Stimulated activated CD4-positive, alpha-beta T cell treated with anti-CD3 and anti-CD28 coated beads, Interleukin-2, amount 100 ng/mL, for 48 hours (primary cell): ENCODE data around the gene SEMA3E.
"Not testable (repeated sequence)": the region's sequence is repeated elsewhere in the genome, so short reads cannot be mapped to it uniquely, and the experiment has no call there.

ENCODE experiments used
- DNase-seq, 2 donors: peaks; one replicate each; pipeline ENCODE4 v3.0.0-alpha.2; 2020

SEMA3E gene

GRCh38 chr7:83484826-83485225 is 164.1 kb downstream of the SEMA3E start:
- no peak for DNase-seq

- DNase-seq: no peak
These were observed 164.7 kb downstream of the SEMA3E start for GRCh38 chr7:83484266-83484665.

GRCh38 chr7:83478616-83479015 is 170.3 kb downstream of the SEMA3E start:
- no peak for DNase-seq

- DNase-seq: no peak
These were observed 172.4 kb downstream of the SEMA3E start for GRCh38 chr7:83476511-83477050.

- no peak for DNase-seq
These were observed 173.5 kb downstream of the SEMA3E start for GRCh38 chr7:83475420-83475819.

GRCh38 chr7:83472376-83472775 is 176.6 kb downstream of the SEMA3E start:
- no peak for DNase-seq

- no peak for DNase-seq
These were observed 179.4 kb downstream of the SEMA3E start for GRCh38 chr7:83469491-83469890.

- no peak for DNase-seq
These were observed 179.9 kb downstream of the SEMA3E start for GRCh38 chr7:83469076-83469475.

GRCh38 chr7:83468251-83468739 is 180.6 kb downstream of the SEMA3E start:
- no peak for DNase-seq

- no peak for DNase-seq
These were observed 181.4 kb downstream of the SEMA3E start for GRCh38 chr7:83467493-83467892.

- DNase-seq: no peak
These were observed 182.0 kb downstream of the SEMA3E start for GRCh38 chr7:83466956-83467355.

- DNase-seq: no peak
These were observed 182.6 kb downstream of the SEMA3E start for GRCh38 chr7:83466187-83466923.

GRCh38 chr7:83465643-83466042 is 183.3 kb downstream of the SEMA3E start:
- DNase-seq: no peak

GRCh38 chr7:83461820-83462219 is 187.1 kb downstream of the SEMA3E start:
- DNase-seq: not testable (repeated sequence)

- not testable (repeated sequence) for DNase-seq
These were observed 188.8 kb downstream of the SEMA3E start for GRCh38 chr7:83459930-83460653.

- DNase-seq: not testable (repeated sequence)
These were observed 189.6 kb downstream of the SEMA3E start for GRCh38 chr7:83459101-83459929.

GRCh38 chr7:83457022-83457892 is 191.7 kb downstream of the SEMA3E start:
- DNase-seq: no peak

- no peak for DNase-seq
These were observed 192.5 kb downstream of the SEMA3E start for GRCh38 chr7:83456413-83456812.

GRCh38 chr7:83455612-83456011 is 193.3 kb downstream of the SEMA3E start:
- no peak for DNase-seq

- no peak for DNase-seq
These were observed 196.7 kb downstream of the SEMA3E start for GRCh38 chr7:83452256-83452655.

GRCh38 chr7:83451501-83452045 is 197.4 kb downstream of the SEMA3E start:
- no peak for DNase-seq

- no peak for DNase-seq
These were observed 199.2 kb downstream of the SEMA3E start for GRCh38 chr7:83449781-83450180.
